ENCODE results near the gene KIAA1614. TPM values are rescaled to one million over a fixed set of nuclear protein-coding genes. Genes with fewer than 3 reads are reported as not detected.
A peak's percentile ranks its signal among the peaks of the same experiment; 100 is the strongest.

KIAA1614 gene
- total RNA-seq, 1 experiment from 2014 or later, result 0.15 TPM

DNA sequence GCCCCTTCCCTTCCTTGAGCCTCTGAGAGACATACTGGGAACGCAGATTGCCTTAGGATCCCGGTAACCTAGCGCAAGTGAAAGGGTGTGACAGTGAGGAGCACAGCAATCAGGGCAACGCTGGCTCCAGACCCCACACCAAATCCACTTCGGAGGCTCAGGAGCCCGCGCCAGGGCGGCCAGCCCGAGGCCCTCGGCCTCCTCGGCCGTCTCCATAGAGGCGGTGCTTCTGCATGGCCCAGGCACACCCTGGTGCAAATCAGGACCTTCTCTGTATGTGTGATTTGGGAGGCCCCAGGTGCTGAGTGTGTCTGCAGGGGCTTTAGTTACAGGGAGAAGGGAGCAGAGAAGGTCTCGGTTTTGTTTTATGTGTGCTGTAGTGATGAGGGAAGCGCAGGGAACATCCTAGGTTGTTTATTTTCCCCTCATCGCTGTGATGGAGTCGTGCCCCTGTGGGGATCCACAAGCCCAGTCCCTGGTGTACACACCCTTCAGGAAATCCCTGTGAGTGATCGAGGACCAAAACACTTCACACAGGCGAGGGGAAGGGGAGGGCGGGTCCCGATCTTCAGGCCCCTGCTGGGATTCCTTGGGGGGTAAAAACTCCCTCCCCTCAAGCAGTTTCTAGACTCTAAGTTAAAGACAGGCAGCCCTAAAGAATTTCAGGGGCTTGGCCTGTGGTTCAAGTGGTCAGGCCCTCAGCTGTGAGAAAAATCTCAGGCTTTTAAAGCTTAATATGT lies 9.4 kb downstream of the KIAA1614 start:
- CTCF ChIA-PET, result interaction anchor here (0.6 kb wide), 1 partner anchor 1107 kb away, joined by 8 read pairs; no protein-coding TSS in a partner anchor
- Histone ChIP-seq H3K4me3 (no peak overlapping the region), H3K4me2 (no peak overlapping the region)

DNA sequence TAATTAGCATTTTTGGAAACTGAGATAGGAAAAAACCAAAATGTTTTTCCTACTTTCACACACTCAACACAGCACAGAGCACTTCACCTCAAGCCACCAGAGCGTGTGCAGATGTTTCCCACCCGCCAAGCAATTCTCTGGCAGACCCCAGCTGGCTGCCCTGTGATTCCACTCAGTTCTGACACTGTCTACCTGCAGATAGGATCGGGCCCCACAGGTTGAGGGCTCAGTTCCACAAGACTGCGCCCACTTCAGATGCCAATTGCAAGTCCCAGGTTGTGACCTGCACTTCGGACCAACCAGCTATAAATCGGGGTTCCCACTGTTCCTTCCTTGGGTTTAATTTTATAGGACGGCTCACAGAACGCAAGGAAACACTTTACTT lies 9.9 kb downstream of the KIAA1614 start:
- Histone ChIP-seq H3K4me3 (no peak overlapping the region), H3K9me2 (ENCODE audit: insufficient read depth) (no peaks in the 10 kb centered on the region), H3K4me2 (peak overlapping the region; percentile 44), H2AFZ (no peak overlapping the region), H3K79me2 (ENCODE audit: low read depth) (no peaks in the 10 kb centered on the region), H3K4me1 (replicated peaks; ENCODE audit: insufficient read depth) (peaks cover 14% of the 10 kb centered on the region), H4K20me1 (ENCODE audit: insufficient read depth) (no peaks in the 10 kb centered on the region), H3K36me3 (ENCODE audit: low read depth) (no peaks in the 10 kb centered on the region), H3K27ac (no peak overlapping the region), H3F3A (ENCODE audit: insufficient read depth, low read depth) (no peaks in the 10 kb centered on the region), H3K27me3 (ENCODE audit: insufficient read depth, low read depth) (no peaks in the 10 kb centered on the region; the same call in 1 of the 2 replicates), H3K9me3 (ENCODE audit: insufficient read depth, low read depth) (no peaks in the 10 kb centered on the region)
- ChIA-PET POLR2A (ENCODE audit: unreplicated experiment) (interaction anchor here (0.6 kb wide), 1 partner anchor 178 kb away, joined by 11 read pairs; no protein-coding TSS in a partner anchor), CTCF (interaction anchor here (0.6 kb wide), 2 partner anchors 39 to 1107 kb away, joined by 4 to 8 read pairs; no protein-coding TSS in a partner anchor)
- intact Hi-C loops (cut with micrococcal nuclease; ENCODE audit: unreplicated experiment), result no loop called here
- BruUV-seq (replicated peaks), result no TSS peak
- no peak for TF ChIP-seq EZH2 (IDR thresholded peaks at IDR 0.05; ENCODE audit: low read depth)
- TF ChIP-seq, protein P1, sequence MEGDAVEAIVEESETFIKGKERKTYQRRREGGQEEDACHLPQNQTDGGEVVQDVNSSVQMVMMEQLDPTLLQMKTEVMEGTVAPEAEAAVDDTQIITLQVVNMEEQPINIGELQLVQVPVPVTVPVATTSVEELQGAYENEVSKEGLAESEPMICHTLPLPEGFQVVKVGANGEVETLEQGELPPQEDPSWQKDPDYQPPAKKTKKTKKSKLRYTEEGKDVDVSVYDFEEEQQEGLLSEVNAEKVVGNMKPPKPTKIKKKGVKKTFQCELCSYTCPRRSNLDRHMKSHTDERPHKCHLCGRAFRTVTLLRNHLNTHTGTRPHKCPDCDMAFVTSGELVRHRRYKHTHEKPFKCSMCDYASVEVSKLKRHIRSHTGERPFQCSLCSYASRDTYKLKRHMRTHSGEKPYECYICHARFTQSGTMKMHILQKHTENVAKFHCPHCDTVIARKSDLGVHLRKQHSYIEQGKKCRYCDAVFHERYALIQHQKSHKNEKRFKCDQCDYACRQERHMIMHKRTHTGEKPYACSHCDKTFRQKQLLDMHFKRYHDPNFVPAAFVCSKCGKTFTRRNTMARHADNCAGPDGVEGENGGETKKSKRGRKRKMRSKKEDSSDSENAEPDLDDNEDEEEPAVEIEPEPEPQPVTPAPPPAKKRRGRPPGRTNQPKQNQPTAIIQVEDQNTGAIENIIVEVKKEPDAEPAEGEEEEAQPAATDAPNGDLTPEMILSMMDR (conservative IDR thresholded peaks at IDR 0.05), result no peak
- no peak for DNase-seq

More for the DNA sequence above, 9.4 kb downstream of the KIAA1614 start:
- intact Hi-C loops (cut with micrococcal nuclease; ENCODE audit: unreplicated experiment), result no loop called here
- H3K27me3 ChIP-seq (ENCODE audit: insufficient read depth, low read depth), result no peaks in the 10 kb centered on the region; the same call in 1 of the 2 replicates
- no peaks in the 10 kb centered on the region for H4K20me1 ChIP-seq (ENCODE audit: insufficient read depth)
- BruUV-seq (replicated peaks), result no TSS peak
- POLR2A ChIA-PET (ENCODE audit: unreplicated experiment), result no interaction called here
- no peak overlapping the region for H2AFZ ChIP-seq
- TF ChIP-seq, protein P1 (conservative IDR thresholded peaks at IDR 0.05), result no peak
- no peak for TF ChIP-seq EZH2 (IDR thresholded peaks at IDR 0.05; ENCODE audit: low read depth)
- peaks cover 14% of the 10 kb centered on the region for H3K4me1 ChIP-seq (replicated peaks; ENCODE audit: insufficient read depth)
- no peak for DNase-seq
- H3K79me2 ChIP-seq (ENCODE audit: low read depth), result no peaks in the 10 kb centered on the region
- no peaks in the 10 kb centered on the region for H3K9me2 ChIP-seq (ENCODE audit: insufficient read depth)
- no peak overlapping the region for H3K27ac ChIP-seq
- H3K36me3 ChIP-seq (ENCODE audit: low read depth), result no peaks in the 10 kb centered on the region
- H3K9me3 ChIP-seq (ENCODE audit: insufficient read depth, low read depth), result no peaks in the 10 kb centered on the region
- H3F3A ChIP-seq (ENCODE audit: insufficient read depth, low read depth), result no peaks in the 10 kb centered on the region

DNA sequence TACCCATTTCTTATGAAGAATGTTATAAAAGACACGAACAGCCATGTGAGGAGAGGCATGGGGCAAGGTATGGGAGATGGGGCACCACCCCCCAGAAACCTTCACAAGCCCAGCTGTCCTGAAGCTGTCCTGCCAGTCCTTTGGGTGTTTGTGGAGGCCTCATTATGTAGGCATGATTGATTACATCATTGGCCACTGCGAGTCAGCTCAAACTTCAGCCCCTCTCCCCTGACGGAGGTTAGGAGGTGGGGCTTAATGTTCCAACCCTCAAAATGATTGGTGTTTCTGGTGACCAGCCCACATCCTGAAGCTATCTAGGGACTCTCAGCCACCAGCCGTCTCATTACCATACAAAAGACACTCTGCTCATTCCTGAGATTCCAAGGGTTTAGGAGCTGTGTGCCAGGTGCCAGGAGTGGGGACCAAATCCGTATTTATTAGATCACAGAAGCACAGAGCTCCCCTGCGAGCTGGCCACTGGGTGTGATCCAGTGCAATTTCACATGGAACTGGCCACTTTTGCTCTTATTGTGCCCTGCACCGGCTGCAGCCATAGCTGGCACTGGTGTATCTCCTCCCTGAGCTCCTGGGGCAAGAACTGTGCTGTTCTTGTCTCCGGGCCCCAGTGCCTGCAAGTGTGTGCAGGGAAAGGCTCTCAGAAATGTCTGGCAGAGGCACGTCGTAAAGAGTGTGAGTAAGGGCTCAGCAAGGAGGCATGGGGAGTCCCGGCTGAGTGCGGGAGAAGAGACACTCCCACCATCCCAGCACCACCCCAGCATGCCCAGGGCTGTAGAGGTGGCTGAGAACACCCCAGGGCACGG lies 10.5 kb downstream of the KIAA1614 start:
- intact Hi-C loops (cut with micrococcal nuclease; ENCODE audit: unreplicated experiment), result no loop called here
- H3K4me3 ChIP-seq, result no peak overlapping the region

More for the DNA sequence above, 10.5 kb downstream of the KIAA1614 start:
- POLR2A ChIA-PET (ENCODE audit: unreplicated experiment), result interaction anchor here (0.6 kb wide), 2 partner anchors 177 to 213 kb away, joined by 3 to 11 read pairs; no protein-coding TSS in a partner anchor
- Histone ChIP-seq H2AFZ (no peak overlapping the region), H3K36me3 (ENCODE audit: low read depth) (no peaks in the 10 kb centered on the region), H4K20me1 (ENCODE audit: insufficient read depth) (no peaks in the 10 kb centered on the region), H3K9me2 (ENCODE audit: insufficient read depth) (no peaks in the 10 kb centered on the region), H3K27ac (no peak overlapping the region), H3K4me2 (peak overlapping the region; percentile 44), H3K9me3 (ENCODE audit: insufficient read depth, low read depth) (no peaks in the 10 kb centered on the region), H3K4me1 (replicated peaks; ENCODE audit: insufficient read depth) (peaks cover 14% of the 10 kb centered on the region), H3K79me2 (ENCODE audit: low read depth) (no peaks in the 10 kb centered on the region), H3F3A (ENCODE audit: insufficient read depth, low read depth) (no peaks in the 10 kb centered on the region), H3K27me3 (ENCODE audit: insufficient read depth, low read depth) (no peaks in the 10 kb centered on the region; the same call in 1 of the 2 replicates)
- DNase-seq, result peak; percentile 62 to 67
- no TSS peak for BruUV-seq (replicated peaks)
- CTCF ChIA-PET, result interaction anchor here (0.6 kb wide), 1 partner anchor 40 kb away, joined by 4 read pairs; no protein-coding TSS in a partner anchor
- TF ChIP-seq EZH2 (IDR thresholded peaks at IDR 0.05; ENCODE audit: low read depth), result no peak
- TF ChIP-seq, protein P1 (conservative IDR thresholded peaks at IDR 0.05), result no peak

Measured in PC-9 (cell line).